GM23338 (cell line): Measurements from ENCODE around the gene TRAIP. TPM values are rescaled to one million over a fixed set of nuclear protein-coding genes. Genes with fewer than 3 reads are reported as not detected.

Source experiments
- CREB1 ChIP-seq: fragments of 250-450 bp; sonication (Bioruptor Pico); IDR thresholded peaks from 2 replicates; pipeline ENCODE4 v1.5.0; 2020; ENCODE audit warnings: low read depth, mild to moderate bottlenecking, moderate library complexity
- ETS1 ChIP-seq: IDR thresholded peaks from 2 replicates; pipeline ENCODE4 v1.6.1; 2016; ENCODE audit warnings: antibody characterized with exemption
- EZH2 ChIP-seq: fragments of 200-600 bp; sonication (generic); IDR thresholded peaks from one replicate; pipeline ENCODE4 v1.8.0; 2017; ENCODE audit warnings: antibody characterized with exemption, mild to moderate bottlenecking, low read depth; ENCODE audit not compliant: unreplicated experiment
- JUNB ChIP-seq: IDR thresholded peaks from one replicate; pipeline ENCODE4 v1.6.1; 2016; ENCODE audit warnings: antibody characterized with exemption; ENCODE audit not compliant: unreplicated experiment
- NANOG ChIP-seq: IDR thresholded peaks from 2 replicates; pipeline ENCODE4 v1.6.1; 2016; ENCODE audit warnings: antibody characterized with exemption, borderline replicate concordance
- REST ChIP-seq: IDR thresholded peaks from one replicate; pipeline ENCODE4 v1.6.1; 2018; ENCODE audit warnings: antibody characterized with exemption; ENCODE audit not compliant: unreplicated experiment
- STAT1 ChIP-seq: IDR thresholded peaks from one replicate; pipeline ENCODE4 v1.6.1; 2016; ENCODE audit warnings: antibody characterized with exemption; ENCODE audit not compliant: unreplicated experiment
- ZNF114 ChIP-seq: fragments of 250-450 bp; sonication (Bioruptor Pico); IDR thresholded peaks from 2 replicates; pipeline ENCODE4 v1.5.0; 2020; ENCODE audit warnings: mild to moderate bottlenecking, moderate library complexity
- ZNF331 ChIP-seq: fragments of 250-450 bp; sonication (Bioruptor Pico); IDR thresholded peaks from 2 replicates; pipeline ENCODE4 v1.5.0; 2020; ENCODE audit warnings: low read depth, mild to moderate bottlenecking, moderate library complexity
- ZNF462 ChIP-seq: fragments of 250-450 bp; sonication (Bioruptor Pico); IDR thresholded peaks from 2 replicates; pipeline ENCODE4 v1.5.0; 2020; ENCODE audit warnings: mild to moderate bottlenecking, moderate library complexity
- polyA plus RNA-seq: library from polyadenylated mRNA; unstranded; fragments of >200 nt; fragmentation: Nextera tagmentation; extraction: Ambion mirVana; gene quantifications from 2 replicates; pipeline ENCODE4 v1.2.1, GENCODE V29; 2016
- total RNA-seq: library from RNA; depleted of rRNA; stranded (reverse); fragments of >200 nt; shearing (Covaris generic); gene quantifications from 2 replicates; pipeline ENCODE4 v1.2.3, GENCODE V29; 2014

The TRAIP gene
- total and polyA plus RNA-seq, 2 experiments from 2014 or later: 15.3 to 16.6 TPM

GRCh38 chr3:49871531-49872153 is 15.3 kb upstream of the TRAIP start (continued):
- no peak for TF ChIP-seq ZNF462 (CRISPR knock-in tag)
- no peak for TF ChIP-seq CREB1 (CRISPR knock-in tag)
- TF ChIP-seq STAT1: no peak
- TF ChIP-seq ZNF114 (CRISPR knock-in tag): no peak
- no peak for TF ChIP-seq JUNB
- no peak for TF ChIP-seq NANOG
- no peak for TF ChIP-seq ETS1
- no peak for TF ChIP-seq EZH2
- TF ChIP-seq REST: no peak
- no peak for TF ChIP-seq ZNF331 (CRISPR knock-in tag)
